GM19240 (cell line): ENCODE results near the gene TNNC1.

ENCODE experiments used
- DNase-seq: peaks from one replicate; pipeline ENCODE4 v3.0.0; 2011; ENCODE audit warnings: low spot score; ENCODE audit not compliant: insufficient read length

Gene TNNC1

GRCh38 chr3:52432225-52432624 lies 21.6 kb downstream of the TNNC1 start:
- no peak for DNase-seq

GRCh38 chr3:52431459-52432223 lies 22.2 kb downstream of the TNNC1 start:
- DNase-seq: no peak

- no peak for DNase-seq
Measured at GRCh38 chr3:52430416-52430810, 23.4 kb downstream of the TNNC1 start.

- DNase-seq: no peak
Measured at GRCh38 chr3:52429779-52430415, 23.9 kb downstream of the TNNC1 start.

GRCh38 chr3:52429031-52429430 lies 24.8 kb downstream of the TNNC1 start:
- DNase-seq: no peak

GRCh38 chr3:52428151-52429005 lies 25.5 kb downstream of the TNNC1 start:
- no peak for DNase-seq

- no peak for DNase-seq
Measured at GRCh38 chr3:52423173-52423572, 30.7 kb downstream of the TNNC1 start.

- DNase-seq: no peak
Measured at GRCh38 chr3:52422669-52423068, 31.2 kb downstream of the TNNC1 start.

GRCh38 chr3:52420388-52420787 lies 33.5 kb downstream of the TNNC1 start:
- DNase-seq: no peak

- DNase-seq: no peak
Measured at GRCh38 chr3:52415800-52416199, 38.0 kb downstream of the TNNC1 start.

- DNase-seq: no peak
Measured at GRCh38 chr3:52408466-52408865, 45.4 kb downstream of the TNNC1 start.

GRCh38 chr3:52407779-52408178 lies 46.1 kb downstream of the TNNC1 start:
- DNase-seq: no peak

- DNase-seq: no peak
Measured at GRCh38 chr3:52406791-52407510, 46.9 kb downstream of the TNNC1 start.

GRCh38 chr3:52406231-52406661 lies 47.6 kb downstream of the TNNC1 start:
- no peak for DNase-seq

GRCh38 chr3:52405601-52406110 lies 48.2 kb downstream of the TNNC1 start:
- no peak for DNase-seq

GRCh38 chr3:52405066-52405465 lies 48.8 kb downstream of the TNNC1 start:
- no peak for DNase-seq

- no peak for DNase-seq
Measured at GRCh38 chr3:52404391-52404790, 49.5 kb downstream of the TNNC1 start.

- DNase-seq: no peak
Measured at GRCh38 chr3:52403955-52404354, 49.9 kb downstream of the TNNC1 start.

GRCh38 chr3:52403271-52403841 lies 50.5 kb downstream of the TNNC1 start:
- DNase-seq: no peak

- DNase-seq: no peak
Measured at GRCh38 chr3:52402706-52403270, 51.1 kb downstream of the TNNC1 start.
